Measurements from ENCODE around the gene C5.

C5 gene

DNA sequence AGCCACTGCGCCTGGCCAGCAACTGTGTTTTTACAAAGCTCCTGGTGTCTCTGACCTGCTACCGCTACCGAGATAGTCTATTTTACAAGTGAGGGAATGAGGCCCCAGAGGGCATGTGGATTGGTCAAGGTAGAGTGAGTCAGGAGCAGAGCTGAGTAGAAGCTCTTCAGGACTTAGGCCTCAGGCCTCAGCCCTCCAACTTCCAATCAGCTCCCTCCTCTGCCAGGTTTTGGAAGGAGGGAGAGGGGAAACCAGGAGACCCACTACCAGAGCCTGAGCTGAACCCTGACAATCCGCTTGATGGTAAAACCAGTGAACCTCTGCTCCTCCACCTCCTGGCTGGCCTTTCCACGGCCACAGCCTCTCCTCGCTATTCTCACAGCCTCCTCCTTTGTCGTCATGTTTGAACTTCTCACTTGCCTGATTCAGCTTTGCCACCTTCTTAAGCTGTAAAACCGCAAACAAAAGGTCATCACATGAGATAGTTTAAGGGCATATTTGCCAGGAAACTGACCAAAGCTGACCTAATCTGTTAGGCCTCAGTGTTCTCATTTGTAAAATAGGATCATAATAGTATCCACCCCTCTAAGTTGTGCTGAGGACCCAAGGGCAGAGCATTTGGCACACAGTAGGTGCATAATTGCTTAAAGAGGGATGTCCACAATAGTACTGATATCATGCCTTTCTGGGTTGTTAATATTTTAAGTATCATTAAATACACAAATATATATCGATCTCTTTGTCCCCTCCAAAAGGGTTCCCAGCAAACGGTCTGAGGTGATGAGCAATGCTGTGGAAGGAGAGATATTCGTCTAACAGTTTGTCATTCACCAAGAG, 125.2 kb downstream of the C5 start:
- DNase-seq (ENCODE audit: low read depth) = no peak

DNA sequence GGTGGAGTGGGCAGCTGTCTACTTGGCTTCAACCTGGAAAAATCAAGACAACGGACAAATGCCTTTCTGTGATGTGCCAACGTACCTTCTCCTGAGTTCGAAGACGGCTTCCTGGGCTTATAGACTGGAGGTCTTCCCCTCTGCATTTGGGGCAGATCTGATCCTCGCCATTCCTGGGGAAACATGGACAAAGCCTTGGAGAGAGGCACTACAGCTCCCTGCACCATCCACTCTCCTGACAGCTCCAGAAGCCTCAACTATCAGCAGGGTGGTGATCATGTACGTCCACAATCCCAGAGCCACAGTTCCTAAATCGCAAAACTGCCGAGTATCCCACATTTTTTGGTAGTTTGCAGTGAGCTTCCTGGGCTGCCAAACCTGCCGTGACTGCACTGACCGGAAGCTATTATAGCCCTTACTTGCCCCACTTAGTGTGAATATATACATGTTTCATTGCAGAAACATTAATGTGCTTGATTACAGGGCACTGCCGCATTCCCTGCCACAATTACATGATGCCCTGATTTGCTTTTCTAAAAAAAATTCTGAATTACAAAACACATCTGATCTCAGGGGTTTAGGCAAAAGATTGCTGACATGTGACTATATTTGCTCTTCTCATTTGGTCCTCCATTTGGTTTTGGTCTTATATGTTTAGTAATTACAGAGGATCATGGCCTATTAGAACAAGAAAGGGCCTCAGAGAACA, 126.3 kb downstream of the C5 start:
- DNase-seq (ENCODE audit: low read depth) = no peak

DNA sequence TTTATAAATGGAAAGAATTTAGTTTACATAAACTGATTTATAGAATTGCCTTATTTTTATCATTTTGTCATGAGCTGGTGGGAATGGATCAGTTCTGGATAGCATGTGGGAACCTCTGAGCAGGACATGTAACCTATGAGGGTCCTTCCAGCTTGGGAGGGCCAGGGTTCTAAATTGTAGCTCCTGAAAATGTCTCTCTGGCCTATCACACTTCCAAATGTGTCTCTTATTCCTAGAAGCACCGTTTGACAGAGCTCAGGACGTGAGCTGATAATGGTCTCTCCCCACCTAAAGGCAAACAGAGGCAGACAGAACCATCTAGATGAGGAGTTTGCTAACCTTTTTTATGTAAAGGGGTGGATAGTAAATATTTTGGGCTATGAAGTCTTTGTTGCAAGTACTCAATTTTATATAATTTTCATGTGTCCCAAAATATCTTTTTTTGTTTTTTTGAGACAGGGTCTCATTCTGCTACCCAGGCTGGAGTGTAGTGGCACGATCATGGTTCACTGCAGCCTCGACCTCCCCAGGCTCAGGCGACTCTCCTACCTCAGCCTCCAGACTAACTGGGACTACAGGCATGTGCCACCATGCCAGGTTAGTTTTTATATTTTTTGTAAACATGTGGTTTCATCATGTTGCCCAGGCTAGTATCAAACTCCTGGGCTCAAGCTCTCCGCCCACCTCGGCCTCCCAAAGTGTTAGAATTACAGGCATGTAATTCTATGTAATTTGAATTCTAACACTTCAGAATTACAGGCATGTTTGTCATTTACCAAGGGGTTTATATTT, 127.5 kb downstream of the C5 start:
- DNase-seq (ENCODE audit: low read depth) = no peak

DNA sequence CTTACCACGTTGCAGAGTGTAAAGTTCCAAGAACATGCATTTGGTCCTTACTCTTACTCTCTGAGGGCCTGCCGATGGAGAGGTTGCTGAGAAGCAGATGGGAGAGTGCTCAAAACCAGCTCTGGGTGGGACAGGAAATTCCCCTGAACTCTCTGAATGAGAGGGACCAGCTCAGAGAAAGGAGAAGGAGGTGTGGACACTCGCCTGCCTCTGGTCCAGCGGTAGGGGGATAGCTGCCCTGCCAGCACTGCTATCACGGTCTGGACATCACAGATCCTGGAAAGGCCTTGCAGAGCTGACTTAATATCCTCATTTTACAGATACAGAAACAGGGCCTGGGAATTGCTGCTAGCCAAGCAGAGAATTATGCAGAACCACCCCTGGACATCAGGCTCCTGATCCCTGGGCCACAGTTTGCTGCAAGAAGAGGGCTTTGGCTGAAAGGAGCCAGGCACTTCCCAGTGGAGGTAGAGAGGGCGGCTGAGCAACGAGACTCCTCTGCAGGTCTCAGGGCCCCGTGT, 128.4 kb downstream of the C5 start:
- DNase-seq (ENCODE audit: low read depth) = no peak

DNA sequence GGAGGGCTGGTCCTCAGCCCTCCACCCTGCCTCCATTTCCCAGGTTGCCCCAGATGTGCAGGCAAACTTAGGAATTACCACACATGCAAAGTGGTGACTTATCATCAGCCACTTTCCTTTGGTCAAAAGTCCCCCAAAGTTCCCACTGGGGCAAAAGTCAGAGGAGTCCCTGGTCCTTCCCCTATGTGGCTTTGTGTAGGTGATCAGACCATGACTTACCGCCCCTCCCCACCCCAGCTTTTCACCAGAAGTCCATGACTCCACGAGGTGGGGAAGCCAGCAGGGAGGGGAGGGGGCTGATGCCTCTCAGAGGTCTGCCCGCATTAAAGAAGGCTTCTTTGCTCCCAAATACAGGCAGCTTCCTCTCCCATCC, 129.3 kb downstream of the C5 start:
- DNase-seq (ENCODE audit: low read depth) = no peak

DNA sequence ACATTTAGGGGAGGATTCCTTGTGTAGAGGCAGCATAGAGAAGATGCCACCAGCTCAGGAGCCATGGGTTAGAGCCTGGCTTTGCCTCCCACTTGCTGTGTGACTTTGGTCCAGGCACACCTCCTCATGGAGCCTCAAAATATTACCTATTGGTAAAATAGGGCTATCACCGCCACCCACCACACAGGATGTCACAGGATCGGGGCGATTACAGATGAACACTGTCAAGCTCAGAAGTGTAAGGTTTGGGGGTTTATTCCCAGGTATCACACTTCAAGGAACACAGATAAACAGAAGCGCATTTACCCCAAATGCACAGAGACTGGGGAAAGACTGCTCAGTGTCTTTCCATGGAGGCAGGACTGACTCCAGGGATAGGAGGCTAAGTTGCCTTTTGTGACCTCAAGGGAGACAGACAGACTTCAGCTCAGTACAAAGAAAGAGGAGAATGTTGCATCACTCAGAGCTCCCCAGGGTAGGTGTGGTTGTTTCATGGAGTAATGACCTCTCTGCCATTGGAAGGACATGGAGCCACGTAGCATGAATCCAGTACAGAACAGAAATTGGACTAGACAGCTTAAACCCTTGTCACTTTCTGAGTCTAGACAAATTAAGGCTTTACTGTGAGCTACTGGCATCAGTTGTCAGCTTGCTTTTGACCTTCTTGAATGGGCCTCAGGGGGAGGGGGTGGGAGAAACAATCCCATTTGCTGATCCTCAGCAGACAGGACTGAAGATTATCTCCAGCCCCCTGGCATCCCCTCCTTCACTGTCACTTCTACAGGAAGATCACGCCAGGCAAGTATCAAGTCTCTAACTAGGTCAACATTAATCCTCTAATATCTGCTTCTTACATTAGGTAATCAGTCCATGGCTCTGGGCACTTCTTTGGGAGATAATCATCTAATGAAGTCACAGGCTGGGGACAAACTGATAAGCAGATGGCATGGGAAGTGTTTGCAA, 130.0 kb downstream of the C5 start:
- DNase-seq (ENCODE audit: low read depth) = no peak

DNA sequence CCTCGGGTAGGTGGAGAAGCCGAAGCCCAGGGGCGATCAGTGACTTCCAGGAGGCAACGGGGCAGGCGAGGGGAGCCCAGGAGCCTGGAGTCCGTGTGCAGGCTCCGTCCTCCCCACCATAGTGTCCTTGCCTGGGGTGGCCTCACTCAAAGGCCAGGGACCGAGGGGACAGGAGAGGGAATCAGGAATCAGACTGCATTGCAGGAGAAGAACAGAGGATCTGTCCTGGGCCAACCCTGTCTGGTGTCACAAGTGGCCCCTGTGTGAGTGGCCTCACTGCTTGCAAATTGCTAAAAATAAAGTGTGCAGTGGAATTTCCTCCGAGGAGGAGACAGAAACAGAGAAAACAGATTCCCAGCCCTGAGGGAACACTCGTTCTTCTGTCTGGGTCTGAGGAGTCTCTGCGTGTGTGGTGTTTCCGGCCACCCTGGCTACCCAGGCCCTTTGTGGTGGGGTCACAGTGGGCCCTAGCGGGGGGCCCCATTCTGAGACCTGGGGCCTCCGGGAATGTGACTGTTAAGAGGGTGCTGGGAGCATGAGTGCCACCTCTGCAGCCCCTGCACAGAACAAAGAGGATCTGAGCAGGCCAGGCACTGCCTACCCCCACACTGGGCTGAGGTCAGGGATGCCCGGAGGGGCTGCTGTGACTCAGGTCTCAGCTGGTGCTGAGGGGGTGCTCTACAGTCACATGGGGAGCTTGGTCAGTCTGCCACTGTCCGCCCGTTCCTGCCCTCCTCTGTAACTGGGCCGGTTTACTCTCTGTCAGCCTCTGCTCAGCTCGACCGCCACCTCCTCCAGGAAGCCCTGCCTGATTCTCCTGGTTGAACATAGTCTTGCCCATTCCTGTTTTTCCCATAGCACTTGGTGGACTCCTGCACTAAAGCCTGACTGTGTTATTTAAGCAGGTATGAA, 130.9 kb downstream of the C5 start:
- no peak for DNase-seq (ENCODE audit: low read depth)

DNA sequence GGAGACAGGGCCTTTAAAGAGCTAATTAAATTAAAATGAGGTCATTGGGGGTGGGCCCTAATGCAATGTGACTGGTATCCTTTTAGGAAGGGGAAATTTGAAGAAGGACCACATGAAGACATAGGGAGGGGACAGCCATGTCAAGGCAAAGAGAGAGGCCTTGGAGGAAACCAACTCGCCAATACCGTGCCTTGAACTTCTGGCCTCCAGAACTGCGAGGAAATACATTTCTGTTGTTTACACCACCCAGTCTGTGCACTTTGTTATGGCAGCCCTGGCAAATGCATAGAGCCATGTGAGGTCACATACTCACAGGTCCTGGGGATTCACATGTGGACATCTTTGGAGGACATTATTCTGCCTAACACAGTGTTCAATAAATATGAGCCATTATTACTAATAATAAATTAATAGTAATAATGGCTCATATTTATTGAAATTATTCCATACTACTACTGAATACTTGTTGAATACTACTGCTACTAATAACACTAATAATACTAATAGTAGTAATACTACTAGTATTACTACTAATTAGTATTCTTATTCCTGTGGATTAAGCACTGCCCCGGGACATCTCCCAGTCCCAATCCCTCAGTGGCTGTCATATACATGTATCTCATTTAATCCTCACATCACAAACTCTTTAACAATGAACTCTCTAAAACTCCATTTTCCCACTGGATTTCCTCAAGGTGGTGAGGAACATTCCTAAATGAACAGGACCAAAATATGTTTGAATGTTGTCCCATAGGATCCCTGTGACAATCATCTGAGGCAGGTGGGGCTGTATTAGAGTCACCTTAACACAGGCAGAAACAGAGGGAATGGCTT, 131.9 kb downstream of the C5 start:
- DNase-seq (ENCODE audit: low read depth) = no peak

DNA sequence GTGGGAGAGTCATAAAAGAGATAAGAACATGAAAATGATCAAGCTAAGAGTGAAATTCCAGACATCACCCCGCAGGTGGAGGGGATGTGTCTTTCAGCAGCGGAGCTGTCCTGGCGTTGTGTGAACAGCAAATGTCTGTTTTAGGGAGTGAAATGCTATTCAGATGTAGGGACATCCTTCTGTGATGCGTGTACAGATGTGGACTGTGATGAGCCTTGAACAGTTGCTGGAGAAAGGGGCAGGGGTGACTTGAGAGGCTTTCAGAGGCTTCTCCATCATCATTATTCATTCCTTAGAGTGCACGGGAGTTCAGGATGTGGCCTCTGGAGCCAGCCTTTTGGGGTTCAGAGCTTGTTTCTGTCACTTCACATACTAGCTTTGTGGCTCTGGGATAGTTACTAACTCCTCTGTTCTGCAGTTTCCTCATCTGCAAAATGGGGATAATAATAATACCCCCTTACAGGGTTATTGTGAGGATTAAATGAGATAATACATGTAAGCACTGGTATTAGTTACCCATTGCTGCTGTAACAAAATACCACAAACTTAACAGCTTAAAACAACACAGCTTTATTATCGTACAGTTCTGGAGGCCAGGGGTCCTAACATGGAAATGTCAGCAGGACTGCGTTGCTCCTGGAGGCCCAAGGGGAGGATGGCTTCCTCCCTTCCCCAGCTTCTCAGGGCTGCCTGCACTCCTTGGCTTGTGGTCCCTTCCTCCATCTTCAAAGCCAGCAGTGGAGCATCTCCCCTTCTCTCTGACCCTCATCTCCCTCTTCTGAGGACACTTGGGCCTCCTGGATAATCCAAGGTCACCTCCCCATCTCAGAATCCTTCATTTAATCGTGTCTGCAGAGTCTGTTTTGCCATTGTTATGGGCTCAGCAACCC, 132.8 kb downstream of the C5 start:
- no peak for DNase-seq (ENCODE audit: low read depth)

DNA sequence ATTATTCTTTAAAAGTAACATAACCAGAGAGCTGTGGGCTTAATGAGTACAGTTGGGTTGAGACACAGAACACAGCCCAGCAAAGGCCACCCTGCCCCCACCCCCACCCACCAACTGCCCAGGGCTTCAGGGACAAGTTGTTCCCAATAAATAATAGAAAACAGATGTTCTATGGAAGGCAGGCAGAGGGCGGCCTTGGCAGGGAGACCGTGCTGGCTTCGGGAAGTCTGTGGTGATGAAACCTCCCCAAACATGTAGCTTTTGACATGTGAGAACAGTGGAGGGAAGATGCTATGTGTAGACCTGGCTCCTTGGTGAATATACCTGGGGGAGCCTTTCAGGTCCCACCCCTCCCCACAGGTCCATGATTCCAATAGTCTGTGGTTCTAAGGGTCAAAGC, 133.5 kb downstream of the C5 start:
- DNase-seq (ENCODE audit: low read depth) = no peak

DNA sequence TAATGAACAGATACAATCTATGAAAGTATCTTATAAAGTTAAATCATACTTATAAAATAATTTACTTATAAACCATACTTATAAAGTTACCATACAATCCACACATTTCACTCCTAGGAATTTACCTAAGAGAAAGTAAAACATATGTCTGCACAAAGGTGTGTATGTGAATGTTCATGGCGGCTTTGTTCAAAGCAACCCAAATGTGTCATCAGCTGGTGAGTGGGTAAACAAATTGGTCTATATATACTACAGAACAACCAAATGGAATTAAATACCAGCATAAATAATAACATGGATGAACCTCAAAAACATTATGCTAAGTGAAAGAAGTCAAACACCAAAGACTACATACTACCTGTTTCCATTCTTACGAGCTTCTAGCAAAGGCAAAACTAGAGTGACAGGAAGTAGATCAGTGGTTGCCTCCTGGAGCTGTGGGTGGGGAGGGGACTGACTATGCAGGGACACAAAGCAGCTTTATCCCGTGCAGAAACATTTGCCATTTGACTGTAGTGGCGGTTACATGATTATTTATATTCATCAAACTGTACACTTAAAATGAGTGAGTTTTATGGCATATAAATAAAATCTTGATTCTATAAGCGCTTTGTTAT, 134.1 kb downstream of the C5 start:
- DNase-seq (ENCODE audit: low read depth) = no peak

DNA sequence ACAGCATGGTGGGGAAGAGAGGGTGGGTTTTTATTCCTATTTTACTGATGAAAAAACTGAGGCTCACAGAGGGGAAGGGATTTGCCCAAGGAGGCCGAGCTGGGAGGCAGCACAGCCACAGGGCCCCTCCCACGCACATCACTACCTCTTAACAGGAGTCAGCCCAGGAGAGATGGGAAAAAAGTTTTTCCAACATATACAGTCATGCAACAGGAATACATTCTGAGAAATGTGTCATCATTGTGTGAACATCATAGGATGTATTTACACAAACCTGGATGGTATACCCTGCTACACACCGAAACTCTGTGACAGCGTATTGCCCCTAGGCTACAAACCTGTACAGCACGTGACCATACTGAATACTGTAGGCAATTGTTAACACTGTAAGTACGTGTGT, 135.1 kb downstream of the C5 start:
- no peak for DNase-seq (ENCODE audit: low read depth)

DNA sequence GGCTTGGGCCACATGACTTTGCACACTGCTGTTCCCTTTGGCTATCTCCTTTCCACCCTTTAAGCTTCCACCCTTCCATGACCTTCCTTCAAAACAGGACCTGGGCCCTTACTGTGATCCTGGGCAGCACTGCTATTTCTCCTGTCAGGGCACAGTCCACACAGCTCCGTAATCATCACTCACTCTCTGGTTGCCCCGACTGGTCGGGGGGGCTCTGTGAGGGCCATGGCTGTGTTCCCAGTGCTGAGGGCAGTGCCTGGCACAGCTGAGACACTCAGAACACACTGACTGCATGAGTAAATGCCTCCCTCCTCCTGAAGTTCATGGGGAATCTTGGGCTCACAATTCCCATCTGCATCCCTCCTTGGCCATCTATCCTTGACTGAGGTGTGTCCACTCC, 135.7 kb downstream of the C5 start:
- no peak for DNase-seq (ENCODE audit: low read depth)

DNA sequence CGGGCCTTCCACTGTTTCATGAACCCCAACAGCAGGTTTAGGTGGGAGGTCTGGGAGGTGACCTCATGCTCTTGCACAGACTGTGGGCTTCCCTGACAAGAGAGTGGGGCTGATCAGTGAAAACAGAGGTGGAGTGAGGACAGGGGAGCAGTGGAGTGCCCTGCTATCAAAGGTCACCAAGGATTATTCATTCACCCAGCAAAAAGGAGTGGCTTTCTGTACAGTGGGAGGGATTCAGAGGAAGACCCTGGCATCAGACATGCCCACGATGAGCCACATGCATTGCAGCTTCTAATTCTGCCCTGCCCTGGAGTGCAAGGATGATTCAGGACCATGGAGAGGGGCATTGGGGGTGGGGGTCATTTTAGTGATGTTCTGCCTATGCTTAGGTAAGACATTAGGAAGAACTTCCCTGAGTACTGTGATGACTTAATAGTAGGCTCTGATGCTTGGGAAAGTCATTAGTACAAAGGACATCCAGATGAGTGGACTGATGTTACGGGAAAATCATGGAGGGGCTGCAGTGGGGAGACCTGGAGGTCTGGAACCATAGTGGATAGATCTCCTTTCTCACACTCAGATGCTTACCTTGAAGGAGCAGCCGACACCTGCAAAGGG, 136.3 kb downstream of the C5 start:
- no peak for DNase-seq (ENCODE audit: low read depth)

DNA sequence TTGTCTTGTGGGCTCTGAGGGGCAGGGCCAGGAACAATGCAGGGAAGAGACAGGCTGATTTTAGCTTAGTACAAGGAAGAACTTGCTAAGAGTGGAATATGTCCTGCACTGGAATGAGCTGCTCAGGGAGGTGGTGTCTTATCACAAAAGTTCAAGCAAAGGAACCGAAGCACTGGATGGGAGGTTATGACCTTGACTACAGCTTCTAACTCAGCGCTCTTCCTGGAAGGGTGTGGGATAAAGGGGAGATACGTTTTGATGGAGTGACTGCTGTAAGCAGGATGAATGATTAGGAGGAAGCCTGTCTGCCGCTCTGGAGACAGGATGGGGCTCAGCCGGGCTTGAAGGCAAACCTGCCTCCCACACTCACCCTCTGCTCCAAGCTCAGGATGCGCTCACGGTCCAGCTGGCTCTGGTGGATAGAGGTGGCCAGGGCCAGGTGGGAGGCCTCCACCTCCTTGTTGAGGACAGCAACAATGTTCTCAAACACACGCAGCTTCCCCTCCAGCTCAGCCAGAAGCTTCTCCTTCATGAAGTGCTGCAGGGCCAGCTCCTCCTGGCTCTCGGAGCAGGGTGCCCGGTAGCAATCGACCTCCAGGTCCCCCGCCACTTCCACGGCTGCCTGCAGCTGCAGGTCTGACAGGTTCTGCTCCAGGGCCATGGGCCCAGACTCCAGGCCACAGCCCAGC, 137.0 kb downstream of the C5 start:
- no peak for DNase-seq (ENCODE audit: low read depth)

DNA sequence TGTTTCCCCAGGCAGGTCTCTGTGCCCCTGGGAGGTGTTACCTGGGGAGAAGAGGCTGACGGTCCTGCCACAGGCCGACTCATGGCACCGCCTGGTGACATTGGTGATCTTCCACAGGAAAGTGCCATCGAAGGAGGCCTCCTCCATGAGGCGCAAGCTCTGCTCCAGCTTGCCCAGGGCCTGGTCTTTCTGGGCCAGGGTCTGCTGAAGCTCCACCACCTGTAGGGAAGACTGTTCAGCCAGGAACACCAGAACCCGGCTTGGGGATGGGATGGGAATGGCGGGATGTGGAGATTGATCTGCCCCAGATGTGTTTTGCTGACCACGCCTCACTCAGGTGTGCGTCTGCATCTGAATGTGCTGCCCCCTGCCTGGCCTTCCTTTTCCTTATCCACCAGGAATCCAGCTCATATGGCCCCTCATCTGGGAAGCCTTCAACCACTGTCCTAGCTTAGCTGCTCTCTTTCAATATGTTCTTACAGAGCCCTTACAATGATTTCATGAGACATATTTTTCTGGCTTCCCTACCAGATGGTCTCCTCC, 138.7 kb downstream of the C5 start:
- no peak for DNase-seq (ENCODE audit: low read depth)

DNA sequence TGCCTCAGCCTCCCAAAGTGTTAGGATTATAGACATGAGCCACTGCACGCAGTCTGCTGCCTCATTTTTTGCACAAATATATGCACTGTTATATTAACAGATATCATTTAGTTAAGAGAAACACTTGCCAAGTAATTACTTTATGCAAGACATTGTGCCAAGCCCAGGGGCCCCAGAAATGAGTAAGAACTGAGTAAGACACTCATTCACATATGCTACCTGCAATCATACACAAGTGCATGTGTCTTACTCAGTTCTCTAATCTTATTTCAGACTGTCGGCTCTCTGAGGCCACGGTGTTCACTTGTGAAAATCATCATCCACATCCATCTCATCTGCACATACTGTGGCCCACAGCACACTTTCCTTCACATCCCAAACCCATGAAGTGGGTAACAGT, 139.4 kb downstream of the C5 start:
- DNase-seq (ENCODE audit: low read depth) = no peak
